Cortex of kidney (tissue), 1 donor: ENCODE results near the gene MALRD1.

ENCODE experiments used
- DNase-seq: peaks from one replicate; lab custom pipeline; 2025; lab: John Stamatoyannopoulos, UW

The MALRD1 gene

DNA sequence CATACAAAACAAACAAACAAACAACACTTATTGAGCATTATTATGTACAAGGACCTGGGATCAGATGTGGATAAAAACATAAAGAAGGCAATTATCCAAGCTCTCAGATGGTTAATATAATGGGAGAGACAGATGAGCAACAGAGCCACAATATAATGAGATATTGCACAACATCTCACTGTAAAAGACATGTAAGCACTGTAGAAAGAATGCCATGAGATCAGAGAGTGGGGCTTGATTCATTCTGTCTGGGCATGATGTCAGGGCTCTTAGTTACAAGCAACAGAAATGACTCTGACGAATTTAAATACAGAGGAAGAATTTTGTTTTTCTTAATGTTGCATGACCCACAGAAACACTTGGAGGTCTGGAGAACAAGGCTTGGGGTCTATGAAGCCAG, 602.9 kb downstream of the MALRD1 start:
- no peak for DNase-seq

GRCh38 chr10:19652750-19653149, 604.1 kb downstream of the MALRD1 start:
- no peak for DNase-seq

GRCh38 chr10:19653931-19654330, 605.3 kb downstream of the MALRD1 start:
- DNase-seq: no peak

DNA sequence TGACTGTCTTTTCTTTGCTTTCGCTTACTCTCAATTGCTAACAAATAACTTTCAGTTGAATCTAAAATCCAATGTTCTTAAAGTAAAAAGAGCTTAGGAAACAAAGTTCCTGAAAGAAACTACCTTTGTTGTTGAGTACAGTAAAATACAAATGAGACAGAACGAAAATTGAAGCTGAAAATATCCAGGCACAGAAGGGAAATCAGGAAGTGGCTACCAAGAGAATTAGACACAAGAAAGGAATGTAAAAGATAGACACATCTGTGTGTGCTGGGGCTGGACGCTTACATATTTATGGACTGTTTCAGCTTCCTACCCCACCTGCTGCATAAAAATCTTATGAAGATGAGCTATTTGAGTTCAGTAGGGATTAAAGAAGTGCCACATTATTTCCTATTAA, 606.0 kb downstream of the MALRD1 start:
- no peak for DNase-seq

DNA sequence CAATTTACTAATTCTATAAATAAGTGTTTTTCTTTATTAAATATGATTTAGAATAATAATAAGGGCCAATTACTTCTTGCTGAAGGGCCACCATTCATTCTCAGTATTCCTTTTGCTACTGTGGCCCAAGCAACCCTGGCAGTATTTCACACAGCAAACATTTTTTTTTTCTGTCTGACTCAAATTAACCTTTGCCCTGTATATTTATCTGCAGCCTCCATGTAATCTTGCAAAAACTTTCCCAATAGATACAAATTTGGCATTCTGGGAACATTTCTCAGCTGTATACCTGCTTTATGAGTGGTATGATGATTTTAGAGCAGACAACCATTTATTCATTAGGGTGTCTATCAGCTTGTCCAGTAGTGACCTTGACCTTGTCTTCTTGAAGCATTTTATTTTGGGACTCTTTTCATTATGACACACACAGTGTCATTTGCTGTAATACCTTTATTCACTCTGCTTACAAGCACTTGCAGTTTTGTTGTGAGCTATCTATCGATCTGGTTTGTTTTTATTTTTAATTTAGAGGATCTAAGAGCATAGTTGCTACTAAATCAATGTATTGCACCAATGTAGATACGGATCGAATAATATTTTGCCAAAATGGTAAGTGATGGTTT, 607.9 kb downstream of the MALRD1 start:
- no peak for DNase-seq

GRCh38 chr10:19658131-19658530, 609.5 kb downstream of the MALRD1 start:
- no peak for DNase-seq

GRCh38 chr10:19658622-19659233, 610.1 kb downstream of the MALRD1 start:
- DNase-seq: no peak

DNA sequence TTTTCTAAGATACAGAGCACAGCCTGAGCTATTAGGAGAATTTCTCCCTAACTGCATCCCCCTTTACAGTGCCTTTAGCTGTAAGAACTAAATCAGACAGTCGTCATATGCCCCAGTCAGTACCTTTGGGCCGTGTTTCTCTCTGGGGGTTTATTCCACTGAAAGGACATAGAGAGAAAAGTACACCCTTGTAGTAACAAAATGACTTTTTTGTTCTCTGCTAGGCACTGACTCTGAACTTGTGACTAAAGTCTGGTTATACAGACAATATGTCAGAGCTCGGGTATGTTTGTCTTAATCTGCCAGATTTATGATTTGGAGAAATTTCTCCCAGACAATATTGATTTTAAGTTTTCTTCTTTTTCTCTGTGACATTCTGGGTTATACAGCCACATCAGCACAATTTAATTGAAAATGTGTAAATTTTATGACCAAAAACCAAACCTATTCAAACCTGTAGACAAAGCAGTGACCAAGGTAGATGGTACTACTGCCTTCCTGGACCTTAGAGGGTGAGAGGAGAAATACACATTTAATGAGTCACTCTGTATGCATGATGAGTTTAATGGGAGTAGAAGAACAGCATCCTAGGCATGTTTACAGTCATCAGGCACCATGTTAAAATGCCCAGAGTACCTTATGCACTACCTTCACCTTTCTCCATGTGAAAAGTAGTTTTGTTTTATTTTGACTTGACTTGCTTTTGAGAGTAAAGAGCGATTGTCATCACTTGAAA, 611.5 kb downstream of the MALRD1 start:
- no peak for DNase-seq

- DNase-seq: no peak
These were observed 614.7 kb downstream of the MALRD1 start for GRCh38 chr10:19663344-19663743.

- no peak for DNase-seq
These were observed 619.5 kb downstream of the MALRD1 start for GRCh38 chr10:19668116-19668515.

- no peak for DNase-seq
These were observed 627.5 kb downstream of the MALRD1 start for GRCh38 chr10:19676063-19676462.

DNA sequence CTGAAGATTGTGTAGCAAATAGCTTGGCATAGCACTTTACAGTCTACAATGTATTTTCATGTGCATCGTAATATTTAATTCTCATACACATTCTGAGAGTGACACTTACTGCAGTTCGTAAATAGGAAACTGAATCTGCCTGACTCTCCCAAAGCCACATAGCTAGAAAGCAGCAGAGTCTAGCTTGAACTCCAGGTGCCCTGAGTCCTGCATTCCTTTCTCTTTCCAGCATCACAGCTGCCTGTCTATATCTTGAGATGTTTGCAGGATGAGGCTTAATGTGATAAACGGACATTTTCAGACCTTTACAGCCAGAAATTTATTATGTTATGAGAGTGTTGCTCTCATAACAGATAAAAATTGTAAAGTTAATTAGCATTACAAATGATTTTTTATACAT, 634.8 kb downstream of the MALRD1 start:
- DNase-seq: no peak

- DNase-seq: no peak
These were observed 635.4 kb downstream of the MALRD1 start for GRCh38 chr10:19683960-19684359.

DNA sequence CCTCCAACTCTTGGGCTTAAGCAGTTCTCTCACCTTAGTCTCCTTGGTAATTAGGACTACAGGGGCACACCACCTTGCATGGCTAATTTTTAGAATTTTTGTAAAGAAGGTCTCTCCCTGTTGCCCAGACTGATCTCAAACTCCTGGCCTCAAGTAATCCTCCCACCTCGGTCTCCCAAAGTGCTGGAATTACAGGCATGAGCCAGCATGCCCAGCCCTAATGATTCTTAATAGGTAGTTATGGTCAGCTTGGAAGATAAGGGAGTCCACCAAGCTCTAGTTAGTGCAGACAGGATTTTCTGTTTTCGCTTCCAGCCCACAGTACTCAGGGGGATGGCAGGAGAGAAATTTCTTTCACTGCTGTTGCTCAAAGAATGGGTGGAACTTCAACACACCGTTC, 639.7 kb downstream of the MALRD1 start:
- no peak for DNase-seq

DNA sequence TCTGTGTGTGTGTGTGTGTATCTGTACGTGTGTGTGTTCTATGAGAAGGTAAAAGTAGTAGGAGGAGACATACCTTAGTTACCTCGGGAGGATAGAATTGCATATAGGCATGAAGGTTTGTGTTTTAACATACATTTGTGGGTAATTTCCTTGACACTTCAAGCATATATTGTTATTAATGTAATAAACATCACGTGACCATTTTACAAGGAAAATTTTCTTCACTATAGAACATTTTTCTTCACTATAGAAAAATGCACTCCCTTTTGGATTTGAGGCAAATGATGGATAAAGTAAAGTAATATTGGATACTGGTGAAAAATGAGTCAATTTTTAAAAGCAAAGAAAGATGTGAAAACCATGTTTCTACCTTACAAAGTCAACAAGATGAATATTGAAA, 640.6 kb downstream of the MALRD1 start:
- DNase-seq: no peak

DNA sequence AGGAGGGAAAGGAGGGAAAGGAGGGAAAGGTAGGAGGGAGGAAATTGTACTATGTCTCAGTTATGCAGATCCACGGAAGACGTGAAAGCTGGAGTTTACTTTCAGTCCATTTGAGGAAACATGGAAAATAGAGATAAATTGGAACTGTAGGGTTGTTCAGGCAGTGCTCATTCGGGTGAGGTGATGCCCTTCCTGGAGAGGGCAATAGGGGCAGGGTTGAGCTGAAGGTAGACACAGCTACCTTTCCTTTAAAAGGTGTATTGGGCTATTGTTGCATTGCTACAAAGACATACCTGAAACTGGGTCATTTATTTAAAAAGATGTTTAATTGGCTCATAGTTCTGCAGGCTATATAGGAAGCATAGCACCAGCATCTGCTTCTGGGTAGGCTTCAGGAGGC, 650.7 kb downstream of the MALRD1 start:
- DNase-seq: no peak

DNA sequence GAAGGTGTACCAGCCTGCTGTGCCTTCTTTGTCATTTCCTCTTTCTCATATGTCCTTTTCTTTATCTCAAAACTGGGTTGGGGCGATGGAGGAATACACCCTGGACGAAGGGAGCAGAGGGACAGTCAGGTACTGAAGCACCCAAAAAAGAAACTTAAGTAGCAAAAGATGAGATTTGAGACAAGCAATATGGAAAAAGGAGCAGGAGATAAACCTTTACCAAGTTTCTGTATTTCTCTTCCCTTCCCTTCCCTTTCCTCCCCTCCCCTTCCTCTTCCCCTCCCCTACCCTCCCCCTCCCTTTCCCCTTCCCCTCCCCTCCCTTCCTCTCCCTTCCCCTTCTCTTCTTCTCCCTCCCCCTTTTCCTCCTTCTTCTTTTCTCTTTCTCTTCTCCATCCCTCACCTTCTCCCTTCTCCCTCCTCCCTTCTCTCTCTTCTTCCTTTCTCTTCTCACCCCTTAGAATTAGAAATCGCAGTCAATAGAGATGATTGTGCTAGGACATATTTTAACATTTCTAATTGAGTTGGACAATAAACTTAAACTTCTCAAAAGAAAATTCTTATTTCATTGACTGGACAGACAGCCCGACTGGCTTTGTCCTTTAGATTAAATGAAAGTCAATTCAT, 652.9 kb downstream of the MALRD1 start:
- no peak for DNase-seq

GRCh38 chr10:19702215-19702614, 653.6 kb downstream of the MALRD1 start:
- DNase-seq: no peak

DNA sequence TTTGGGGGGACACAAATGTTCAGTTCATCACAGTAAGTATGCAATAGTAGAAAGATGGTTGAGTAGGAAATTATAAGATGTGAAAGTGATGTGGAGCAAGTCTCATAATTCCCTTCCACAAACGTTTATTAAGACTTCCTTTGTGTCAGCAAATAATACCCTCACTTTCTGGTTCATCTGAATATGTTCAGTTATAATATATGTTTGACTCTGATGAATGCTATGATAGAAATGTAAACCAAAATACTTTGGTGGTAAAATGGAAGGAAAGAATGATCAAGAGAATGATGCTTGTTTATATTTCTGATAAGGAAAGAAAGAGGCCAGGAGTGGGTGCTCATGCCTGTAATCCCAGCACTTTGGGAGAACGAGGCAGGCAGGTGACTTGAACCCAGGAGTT, 655.9 kb downstream of the MALRD1 start:
- no peak for DNase-seq

- no peak for DNase-seq
These were observed 656.6 kb downstream of the MALRD1 start for GRCh38 chr10:19705250-19705649.

GRCh38 chr10:19706904-19707303, 658.3 kb downstream of the MALRD1 start:
- no peak for DNase-seq

DNA sequence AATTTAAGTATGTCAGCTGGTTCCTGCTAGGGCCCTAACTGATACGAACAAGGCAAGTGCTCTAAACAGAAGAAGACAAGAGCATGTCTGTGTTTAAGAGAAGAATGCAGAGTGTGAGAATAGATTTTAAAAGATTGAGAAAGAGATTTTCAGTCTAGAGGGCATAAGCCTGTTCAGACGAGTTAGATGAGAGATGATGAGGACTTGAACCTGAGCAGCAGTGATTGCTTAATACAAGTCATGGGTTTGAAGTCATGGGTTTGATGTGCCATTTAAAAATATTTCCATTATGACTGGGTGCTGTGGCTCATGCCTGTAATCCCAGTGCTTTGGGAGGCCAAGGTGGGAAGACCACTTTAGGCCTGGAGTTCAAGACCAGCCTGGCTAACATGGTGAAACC, 658.8 kb downstream of the MALRD1 start:
- DNase-seq: no peak

- DNase-seq: no peak
These were observed 659.4 kb downstream of the MALRD1 start for GRCh38 chr10:19708031-19708430.
